ENCODE results near the gene PC.

- TF ChIP-seq CTCF (IDR thresholded peaks at IDR 0.05) (no peak), FOXJ3 (CRISPR knock-in tag; IDR thresholded peaks at IDR 0.05) (no peak), POLR2AphosphoS5 (IDR thresholded peaks at IDR 0.05; ENCODE audit: low read depth, low read length) (no peak), RAD21 (IDR thresholded peaks at IDR 0.05; ENCODE audit: low read length) (no peak), ELF1 (IDR thresholded peaks at IDR 0.05) (no peak)
Observed at GRCh38 chr11:66901964-66902390, 56.2 kb downstream of the PC start.

Measured in SK-N-SH (cell line).